GM23338 (cell line): ENCODE data around the gene FAM120A.

ENCODE experiments used
- CTCF ChIP-seq, 2 experiments: fragments of 200-600 bp in 1 of 2; sonication (generic) in 1 of 2; conservative IDR thresholded peaks; 2 replicates each; pipeline versions ENCODE4 v1.5.1 to v1.6.1; 2016 to 2017; ENCODE audit warnings: antibody characterized with exemption in 2 of 2, low read depth in 2 of 2, mild to moderate bottlenecking in 2 of 2, moderate library complexity in 1 of 2
- EZH2 ChIP-seq: fragments of 200-600 bp; sonication (generic); IDR thresholded peaks from one replicate; pipeline ENCODE4 v1.8.0; 2017; ENCODE audit warnings: antibody characterized with exemption, mild to moderate bottlenecking, low read depth; ENCODE audit not compliant: unreplicated experiment
- EZH2phosphoT487 ChIP-seq: fragments of 200-600 bp; sonication (generic); IDR thresholded peaks from one replicate; pipeline ENCODE4 v1.8.1; 2018; ENCODE audit warnings: antibody characterized with exemption; ENCODE audit not compliant: unreplicated experiment
- REST ChIP-seq: IDR thresholded peaks from one replicate; pipeline ENCODE4 v1.6.1; 2018; ENCODE audit warnings: antibody characterized with exemption; ENCODE audit not compliant: unreplicated experiment

GRCh38 chr9:93436655-93437407, 14.7 kb upstream of the FAM120A start:
- TF ChIP-seq EZH2phosphoT487 (no peak), CTCF (conservative IDR thresholded peaks at IDR 0.05; ENCODE audit: low read depth in 2 of 2) (no peak), REST (no peak), EZH2 (no peak)
